DMS153 (cell line): Measurements from ENCODE around the gene QRICH1.
A peak's percentile ranks its signal among the peaks of the same experiment; 100 is the strongest.

Experiments used
- DNase-seq: peaks from one replicate; lab custom pipeline; 2025; lab: John Stamatoyannopoulos, UW

The QRICH1 gene

DNA sequence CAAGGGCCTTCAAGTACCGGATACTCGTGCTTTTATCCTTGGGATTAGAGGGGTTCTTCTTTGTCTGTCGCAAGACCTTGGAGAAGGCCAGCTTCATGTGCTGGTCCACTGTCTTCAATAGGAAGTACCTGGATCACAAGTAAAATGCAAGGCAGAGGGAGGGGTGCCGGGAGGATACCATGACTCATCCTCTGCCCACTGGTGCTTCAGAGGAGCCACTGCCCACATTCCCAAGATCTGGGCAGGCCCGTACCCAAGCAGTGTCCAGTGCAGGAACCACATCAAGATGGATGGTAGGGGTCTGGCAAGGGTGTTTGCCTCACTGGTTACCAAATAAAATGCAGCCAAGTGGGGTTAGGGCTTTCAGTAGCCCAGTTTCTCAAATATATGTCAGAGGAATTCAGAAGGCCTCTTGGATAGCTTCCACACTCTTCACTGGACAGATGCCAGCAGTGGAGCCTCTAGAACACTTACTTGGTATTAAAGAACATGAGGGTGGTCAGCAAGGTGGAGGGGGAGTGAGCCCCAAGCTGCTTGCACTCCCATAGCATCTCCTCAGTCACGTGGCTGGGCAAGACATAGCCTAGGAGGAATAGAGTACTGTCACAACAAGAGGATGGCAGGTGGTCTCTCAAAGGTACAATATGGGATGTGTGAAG, 61.1 kb downstream of the QRICH1 start:
- DNase-seq: no peak

DNA sequence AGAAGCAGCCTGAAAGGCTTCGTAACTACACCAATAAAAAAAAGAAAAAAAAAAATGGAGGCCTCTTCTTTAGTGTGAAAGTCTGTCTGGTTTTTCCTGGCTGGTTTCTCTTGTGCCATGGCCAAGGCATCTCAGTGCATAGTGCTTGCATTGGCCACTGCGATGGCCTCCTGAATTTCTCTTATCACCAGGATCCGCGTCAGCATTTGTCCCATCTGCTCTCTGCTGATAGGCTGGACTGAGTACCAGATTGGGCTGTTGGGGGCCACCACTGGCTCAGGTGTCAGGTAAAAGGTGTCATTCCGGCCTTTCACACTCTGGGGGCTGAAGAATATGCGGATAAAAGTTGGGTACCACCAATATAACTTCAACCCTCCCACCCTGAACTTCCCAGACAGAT, 63.5 kb downstream of the QRICH1 start:
- no peak for DNase-seq

DNA sequence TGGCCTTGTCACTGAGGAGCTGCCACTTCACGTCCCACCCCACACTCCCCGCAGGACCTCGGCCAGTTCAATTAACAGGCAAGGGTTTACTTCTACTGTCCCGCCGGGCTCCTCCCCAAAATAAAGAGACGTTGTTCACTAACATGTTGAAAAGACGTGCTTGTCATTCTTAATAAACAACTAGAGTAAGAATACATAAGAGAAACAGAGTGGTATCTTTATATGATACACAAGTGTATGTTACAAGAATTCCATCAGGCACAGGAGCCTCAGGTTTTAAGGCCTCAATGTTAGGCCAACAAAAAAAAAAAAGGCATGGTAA, 64.3 kb downstream of the QRICH1 start:
- no peak for DNase-seq

DNA sequence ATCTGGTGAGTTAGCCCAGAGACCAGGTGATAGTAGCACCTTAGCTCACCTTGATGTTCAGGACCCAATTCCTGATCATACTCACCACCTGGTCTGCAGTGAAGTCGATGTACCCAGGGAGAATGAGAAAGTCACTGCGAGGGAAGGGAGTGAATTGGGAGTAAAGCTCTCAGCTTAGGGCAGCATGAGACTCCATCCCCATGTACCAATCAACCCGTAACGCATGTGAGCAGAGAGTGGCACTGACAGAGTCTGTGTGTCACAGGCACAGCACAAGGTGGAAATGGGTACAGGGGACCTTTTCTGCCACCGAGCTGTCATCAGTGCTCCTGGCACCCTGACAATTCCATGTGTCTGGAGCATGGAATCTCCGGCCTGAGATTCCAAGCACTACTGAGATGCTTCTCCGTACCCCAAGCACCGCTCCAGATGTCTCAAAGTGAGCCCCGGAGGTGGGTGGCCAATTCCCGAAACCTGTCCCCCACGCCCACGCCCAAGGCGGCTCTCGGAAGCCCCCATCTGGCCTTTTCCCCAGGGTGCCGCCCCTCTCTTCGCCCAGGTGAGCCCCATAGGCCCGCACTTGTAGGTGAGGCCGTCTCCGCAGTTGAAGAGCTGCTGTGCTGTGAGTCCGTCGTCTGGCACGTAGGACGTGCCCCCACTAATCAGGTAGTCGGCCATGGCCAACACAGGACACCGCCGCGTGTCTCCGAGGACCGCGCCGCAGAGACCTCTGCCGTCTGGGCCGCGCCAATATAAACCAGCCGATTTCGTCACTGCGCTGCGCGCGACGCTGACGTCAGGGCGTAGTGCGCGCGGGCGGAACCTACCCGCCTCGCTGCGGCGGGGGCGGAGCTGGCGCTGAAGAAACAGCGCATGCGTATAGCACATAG, 65.0 kb downstream of the QRICH1 start, which contains the start of gene IMPDH2:
Gene IMPDH2 (minus strand): TSS at position 726 of the 890 bp plus-strand sequence. CDS start 48 bp downstream, at position 678.
- DNase-seq: peak; percentile 65

DNA sequence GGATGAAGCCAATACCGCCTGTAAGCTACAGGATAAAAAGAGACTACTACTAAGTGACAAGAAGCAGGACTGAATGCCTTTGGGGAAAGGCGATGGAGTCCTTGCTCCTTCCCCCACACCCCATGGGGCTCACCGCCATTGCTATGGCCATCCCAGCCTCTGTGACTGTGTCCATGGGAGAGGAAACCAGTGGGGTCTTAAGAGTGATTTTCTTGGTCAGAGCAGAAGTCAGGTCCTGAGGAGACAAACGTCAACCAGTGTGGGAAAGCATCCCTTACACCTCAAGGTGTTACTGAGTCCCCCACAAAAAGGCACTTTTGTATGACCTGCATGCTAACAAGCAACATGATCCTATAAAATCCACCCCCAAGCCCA, 65.6 kb downstream of the QRICH1 start:
- DNase-seq: no peak

DNA sequence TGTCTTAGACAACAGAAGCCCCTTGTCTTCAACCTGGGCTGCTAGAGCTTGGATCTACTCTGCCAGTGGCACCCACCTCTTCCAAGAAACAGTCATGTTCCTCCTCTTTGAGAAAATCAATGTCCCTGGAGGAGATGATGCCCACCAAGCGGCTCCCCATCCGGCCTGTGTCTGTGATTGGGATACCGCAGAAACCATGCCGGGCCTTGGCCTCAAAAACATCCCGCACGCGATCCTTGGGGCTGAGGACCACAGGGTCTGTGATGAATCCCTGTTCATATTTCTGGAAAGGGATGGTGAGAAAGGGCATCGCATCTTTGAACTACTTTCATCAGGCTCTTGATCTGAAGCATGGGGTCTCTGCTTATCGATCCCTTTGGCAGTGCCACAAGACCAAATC, 66.2 kb downstream of the QRICH1 start:
- DNase-seq: no peak

DNA sequence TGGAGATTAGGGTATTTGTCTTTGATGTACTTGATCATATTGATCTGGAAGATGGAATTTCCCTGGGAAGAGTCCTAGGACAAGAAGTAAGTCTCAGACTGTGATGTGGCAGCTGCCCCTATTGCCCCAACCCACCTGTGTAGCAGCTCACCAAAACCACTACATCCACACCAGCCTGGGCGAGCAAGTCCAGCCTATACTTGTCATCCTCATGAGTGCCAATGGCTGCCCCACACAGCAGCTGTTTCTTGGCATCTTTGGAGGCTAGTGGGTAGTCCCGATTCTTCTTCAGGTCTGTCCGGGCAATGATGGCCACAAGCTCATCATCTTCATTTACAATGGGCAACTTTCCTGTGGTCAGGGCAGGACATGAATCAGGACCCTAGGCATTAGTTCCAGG, 67.3 kb downstream of the QRICH1 start:
- DNase-seq: no peak

DNA sequence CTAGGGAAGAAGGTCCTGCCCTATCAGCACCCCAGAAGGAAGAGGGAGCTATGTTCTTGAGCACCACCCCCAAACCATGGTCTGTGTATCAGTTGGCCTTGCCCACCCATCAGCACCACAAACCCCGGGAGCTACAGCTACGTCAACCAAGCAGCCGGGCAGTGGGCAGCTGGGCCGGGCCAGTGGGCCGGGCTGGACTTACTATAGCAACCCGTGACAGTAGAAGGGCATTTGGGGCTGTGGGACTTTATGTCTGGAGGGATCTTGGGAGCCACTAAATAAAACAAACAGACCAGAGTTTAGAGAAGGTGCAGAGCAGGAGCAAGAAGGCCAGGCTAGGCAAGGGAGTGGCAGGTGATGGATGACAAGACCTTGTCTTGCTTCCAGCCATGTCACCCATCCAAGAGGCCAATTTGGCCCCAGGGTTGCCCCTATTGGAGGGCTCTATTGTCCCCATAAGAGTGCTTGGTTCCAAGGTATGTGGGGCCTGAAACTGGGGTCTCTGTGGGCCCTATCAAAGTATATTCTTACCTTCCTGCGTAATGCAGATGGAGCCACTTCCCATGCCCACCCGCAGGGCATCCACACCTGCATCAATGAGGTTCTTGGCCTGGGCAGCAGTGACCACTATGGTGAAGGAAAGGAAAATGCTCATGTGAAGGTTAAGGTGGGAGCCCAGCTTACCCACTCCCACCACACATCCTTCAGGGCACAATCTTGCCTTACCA, 67.9 kb downstream of the QRICH1 start:
- DNase-seq: no peak

DNA sequence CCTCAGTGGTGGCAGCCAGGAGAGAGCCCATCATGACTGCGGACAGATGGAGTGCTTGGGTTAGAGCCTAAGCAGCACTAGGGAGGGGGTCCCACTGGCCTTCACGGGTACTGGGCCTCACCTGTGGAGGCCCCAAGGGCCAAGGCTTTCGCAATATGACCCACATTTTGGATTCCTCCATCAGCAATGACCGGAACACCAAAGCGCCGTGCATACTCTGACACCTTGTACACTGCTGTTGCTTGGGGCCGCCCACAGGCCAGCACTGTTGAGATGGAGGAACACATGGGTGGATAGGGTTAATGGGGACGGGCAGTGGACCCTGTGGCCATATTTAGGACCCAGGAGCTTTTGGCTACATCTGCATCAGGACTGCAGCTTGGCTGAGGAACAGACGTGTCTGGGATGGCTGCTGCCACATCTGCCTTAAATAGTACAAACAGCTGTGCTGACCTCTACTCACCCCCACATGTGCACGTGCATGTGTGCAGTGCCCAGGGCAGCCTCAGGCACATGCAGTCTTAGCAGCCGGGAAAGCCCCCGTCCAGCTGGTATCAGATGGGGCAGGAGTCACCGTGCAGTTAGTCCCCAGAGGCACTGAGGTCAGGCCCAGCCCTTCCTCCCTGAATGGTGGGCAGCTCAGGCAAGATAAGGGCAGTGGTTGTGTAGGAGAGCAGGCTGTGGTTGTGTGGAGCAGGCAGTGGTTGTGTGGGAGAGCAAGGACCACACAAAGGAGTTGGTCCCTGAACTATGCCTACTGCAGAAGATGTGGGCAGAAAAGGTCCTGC, 68.7 kb downstream of the QRICH1 start:
- DNase-seq: no peak

DNA sequence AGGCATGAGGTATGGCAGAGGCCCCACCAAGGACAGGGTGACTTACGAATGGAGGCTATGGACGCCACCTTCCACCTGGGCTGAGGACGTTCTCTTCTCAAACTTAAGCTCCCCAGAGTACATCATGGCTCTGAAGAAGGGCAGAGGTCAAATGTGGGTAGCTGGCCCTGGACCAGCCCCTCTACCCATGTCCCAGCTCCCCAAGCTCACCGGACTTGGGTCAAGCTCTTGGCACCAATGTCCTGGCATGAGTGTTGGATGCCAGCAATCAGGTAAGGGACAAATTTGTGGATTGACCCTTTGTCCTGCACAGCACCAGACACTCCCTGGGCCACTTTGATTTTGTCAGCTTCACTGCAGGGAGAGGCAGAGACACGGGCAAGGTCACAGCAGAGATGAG, 69.4 kb downstream of the QRICH1 start:
- no peak for DNase-seq

DNA sequence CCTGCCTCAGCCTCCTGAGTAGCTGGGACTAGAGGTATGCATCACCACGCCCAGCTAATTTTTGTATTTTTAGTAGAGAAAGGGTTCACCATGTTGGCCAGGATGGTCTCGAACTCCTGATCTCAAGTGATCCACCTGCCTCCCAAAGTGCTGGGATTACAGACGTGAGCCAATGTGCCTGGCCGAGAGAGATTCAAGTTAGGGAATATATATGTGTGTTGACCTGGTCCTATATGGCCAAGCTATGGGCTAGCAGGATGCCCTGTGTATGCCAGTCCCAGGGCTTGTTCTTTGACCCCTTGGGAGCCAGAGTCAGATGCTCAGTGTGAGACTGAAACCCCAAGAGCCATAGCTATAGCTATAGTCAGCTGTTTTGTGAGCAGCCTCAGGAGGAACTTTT, 70.1 kb downstream of the QRICH1 start:
- no peak for DNase-seq

DNA sequence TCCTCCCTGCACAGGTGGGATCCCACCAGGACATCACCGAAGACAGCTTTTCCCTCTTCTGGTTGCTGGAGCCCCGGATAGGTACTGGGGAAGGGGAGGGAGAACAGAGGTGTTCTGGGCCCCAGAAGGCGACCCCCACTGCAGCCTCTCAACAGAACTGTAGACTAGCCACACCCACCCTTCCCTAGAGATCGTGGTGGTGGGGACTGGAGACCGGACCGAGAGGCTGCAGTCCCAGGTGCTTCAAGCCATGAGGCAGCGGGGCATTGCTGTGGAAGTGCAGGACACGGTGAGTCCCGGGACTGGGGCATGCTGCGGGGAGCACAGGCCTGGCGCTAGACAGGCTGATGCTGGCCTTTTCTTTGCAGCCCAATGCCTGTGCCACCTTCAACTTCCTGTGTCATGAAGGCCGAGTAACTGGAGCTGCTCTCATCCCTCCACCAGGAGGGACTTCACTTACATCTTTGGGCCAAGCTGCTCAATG, 71.1 kb downstream of the QRICH1 start:
- no peak for DNase-seq

DNA sequence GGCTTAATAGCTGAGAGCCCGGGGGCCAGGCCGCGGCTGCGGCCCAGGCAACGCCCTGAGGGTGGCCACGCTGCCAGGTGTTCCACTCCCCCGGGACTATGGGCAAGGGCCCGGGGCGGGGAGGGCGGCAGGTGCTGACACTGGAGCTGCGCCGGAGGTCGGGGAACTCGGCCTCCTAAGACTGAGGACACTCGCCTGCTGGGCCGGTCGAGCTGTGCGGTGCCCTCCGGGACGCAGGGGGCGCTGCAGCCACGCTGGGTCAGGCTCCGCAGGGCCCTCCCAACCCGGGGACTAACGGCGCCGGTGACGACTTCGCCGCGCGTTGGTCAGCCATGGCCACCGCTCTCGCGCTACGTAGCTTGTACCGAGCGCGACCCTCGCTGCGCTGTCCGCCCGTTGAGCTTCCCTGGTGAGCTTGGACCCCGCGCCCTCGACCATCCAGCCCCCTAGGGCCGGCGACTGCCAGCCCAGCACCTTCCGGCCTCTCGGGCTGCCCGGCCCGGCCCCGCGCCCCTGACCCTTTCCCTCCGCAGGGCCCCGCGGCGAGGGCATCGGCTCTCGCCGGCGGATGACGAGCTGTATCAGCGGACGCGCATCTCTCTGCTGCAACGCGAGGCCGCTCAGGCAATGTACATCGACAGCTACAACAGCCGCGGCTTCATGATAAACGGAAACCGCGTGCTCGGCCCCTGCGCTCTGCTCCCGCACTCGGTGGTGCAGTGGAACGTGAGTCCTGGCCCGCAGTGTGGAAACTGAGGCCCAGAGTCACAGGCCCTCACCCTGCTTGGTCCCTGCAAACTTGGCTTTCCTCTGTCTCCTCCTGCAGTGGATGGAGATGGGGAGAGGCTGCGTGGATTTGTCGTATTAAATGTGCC, 71.8 kb downstream of the QRICH1 start, which contains the start of gene NDUFAF3:
Gene NDUFAF3 (plus strand): TSS at position 309 of the 875 bp plus-strand sequence. CDS start 24 bp downstream, at position 333.
- DNase-seq: peak; percentile 68

DNA sequence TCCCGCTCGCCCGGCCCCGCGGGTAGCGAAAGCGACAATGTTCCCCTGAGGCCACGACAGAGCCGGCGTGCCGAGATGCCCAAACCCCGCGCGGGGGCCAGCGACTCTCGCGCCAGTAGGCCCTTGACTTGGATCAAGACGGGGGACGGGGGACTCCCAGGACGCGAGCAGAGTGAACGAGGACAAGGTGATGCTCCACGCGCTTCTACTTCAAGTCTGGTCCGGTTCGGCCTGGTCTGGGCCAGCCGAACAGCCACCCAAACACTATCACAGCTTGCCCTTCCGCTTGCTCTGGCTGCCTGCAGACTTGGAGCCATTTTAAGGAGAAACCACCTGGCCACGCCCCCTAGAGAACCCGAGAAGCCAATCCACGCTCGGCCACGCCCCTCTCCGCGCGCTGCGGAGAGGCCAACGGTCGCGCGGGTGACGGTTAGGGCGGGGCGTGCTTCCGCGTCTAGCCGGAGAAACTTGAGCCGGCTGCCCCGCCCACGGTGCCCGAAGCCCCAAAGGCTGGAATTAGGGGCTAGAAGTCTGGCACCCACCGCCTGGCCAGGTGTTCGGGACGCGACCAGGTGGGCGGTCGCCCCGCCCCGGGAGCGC, 72.6 kb downstream of the QRICH1 start:
- peak; percentile 81 for DNase-seq

DNA sequence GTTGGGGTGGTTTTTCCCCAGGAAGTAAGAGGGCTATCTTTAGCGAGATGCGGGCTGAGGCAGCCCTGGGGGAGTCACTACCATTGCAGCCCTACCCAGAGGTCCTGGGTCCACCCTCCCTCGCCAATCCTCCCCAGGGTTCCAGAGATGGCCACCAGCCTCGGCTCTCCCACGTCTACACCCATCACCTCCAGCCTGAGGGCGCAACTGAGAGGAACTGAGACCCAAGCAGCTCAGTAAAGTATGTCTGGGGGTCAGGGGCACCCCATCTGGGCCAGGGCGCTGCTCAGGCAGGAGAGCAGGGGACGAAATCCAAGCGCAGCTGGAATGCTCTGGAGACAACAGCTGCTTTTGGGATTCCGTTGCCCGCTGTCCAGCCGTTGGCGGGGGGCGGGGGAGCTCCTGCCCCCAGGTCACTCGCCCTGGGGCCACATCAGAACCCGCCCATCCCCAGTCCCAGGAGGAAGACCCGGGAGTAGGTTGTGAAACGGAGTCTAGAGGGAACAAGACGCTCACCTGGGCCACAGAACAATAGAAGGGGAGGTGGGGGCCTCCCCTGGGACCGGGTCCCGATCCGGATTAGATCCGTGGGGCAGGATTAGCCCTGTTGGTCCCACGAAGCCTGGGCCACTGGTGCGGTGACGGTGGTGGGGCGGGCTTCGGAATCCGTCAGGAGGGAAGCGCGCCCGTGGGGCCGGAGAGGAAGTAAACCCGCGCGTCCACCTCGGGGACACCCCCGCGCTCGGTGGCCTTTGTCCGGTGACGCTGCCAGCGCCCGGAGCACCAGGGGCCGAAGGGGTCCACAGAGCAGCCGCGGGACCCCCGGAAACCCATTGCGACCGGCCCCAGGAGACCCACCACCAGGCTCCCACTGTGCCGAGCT, 73.3 kb downstream of the QRICH1 start:
- no peak for DNase-seq

DNA sequence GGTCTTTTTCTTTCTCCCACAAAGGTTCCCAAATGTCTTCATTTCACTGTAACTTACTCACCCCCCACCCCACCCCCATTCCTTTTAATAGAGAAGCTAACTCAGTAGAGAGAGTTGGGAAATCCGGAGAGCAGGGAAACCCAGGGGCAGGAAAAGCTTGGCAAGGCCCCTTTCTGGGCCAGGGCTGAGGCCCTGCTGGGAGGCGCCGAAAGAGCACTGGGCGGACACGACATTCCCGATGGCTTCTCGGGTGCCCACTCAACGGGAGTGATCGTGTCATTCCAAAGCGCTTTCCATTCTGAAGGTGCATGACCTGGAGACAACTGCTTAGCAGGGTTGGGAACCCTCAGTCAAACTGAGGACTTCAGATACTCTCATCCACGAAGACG, 73.9 kb downstream of the QRICH1 start:
- no peak for DNase-seq

DNA sequence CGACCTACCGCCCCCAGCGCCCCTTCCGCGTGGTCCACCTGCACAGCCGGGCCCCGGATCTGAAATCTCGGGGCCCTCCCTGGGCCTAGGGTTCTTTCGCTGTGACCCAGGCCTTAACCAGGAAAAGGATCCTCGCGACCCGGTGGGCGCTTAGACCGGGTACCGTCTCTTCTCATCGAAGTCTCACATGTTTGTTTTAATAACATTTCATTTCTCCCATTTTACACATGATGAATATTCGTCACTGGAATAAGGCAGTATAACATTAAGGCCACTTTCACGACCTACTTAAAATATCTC, 75.2 kb downstream of the QRICH1 start:
- no peak for DNase-seq

DNA sequence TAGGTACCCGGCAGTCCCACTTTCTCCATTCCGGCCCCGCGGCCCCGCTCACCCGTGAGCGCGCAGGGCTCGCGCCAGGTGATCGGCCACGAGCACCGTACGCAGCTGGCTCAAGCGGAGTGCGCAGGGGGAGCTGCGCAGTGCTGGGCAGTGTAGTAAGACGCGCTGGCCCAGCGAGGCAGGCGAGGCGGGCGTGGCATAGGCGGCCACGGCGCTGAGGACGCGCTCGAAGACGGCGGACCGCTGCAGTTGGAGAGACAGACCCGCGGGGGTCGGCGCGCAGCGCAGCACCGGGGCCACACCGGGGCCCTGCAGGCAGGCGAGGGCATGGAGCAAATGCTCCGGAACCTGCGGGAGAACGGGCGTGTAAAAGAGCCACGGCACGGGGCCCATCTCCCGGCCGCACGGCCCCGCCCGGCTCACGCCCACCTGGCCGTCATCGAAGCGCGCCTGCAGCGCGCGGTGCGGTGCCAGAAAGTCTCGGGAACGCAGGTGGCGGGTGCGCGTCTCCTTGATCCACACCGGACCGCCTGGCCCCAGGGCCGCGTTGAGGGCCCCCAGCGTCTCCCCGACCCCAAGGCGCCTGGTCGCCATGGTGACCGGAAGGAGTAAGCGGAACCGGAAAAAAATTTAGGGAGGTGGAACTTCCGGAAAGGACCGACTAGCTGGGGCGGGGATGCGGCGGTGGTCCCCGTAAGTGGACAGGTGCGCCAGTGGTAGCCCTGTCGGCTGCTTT, 75.7 kb downstream of the QRICH1 start, which contains the start of gene DALRD3:
Gene DALRD3 (minus strand): TSS at position 610 of the 736 bp plus-strand sequence. CDS start 16 bp downstream, at position 594.
- peak; percentile 24 for DNase-seq
